GM23338 (cell line): ENCODE data around the gene BMP5. TPM values are rescaled to one million over a fixed set of nuclear protein-coding genes. Genes with fewer than 3 reads are reported as not detected.

ENCODE experiments used
- ATAC-seq: fragments of 200-7000 bp; cut with Tn5 transposase; 3 replicates; pipeline ENCODE4 v1.9.1; 2020
- DNase-seq: peaks from one replicate; pipeline ENCODE4 v3.0.0-alpha.2; 2015; ENCODE audit warnings: low spot score
- H2AFZ ChIP-seq: fragments of 200-600 bp; sonication (generic); 2 replicates; pipeline ENCODE4 v1.8.0; 2016; ENCODE audit warnings: antibody characterized with exemption, mild to moderate bottlenecking, moderate library complexity
- H3F3A ChIP-seq: fragments of 200-600 bp; sonication (generic); replicated peaks from 2 replicates; pipeline ENCODE4 v1.8.0; 2017; ENCODE audit warnings: antibody characterized with exemption, mixed run types, low read depth
- H3K27ac ChIP-seq: fragments of 200-600 bp; sonication (generic); 2 replicates; pipeline ENCODE4 v1.6.1; 2016; ENCODE audit warnings: low read depth
- H3K27me3 ChIP-seq: fragments of 200-600 bp; sonication (generic); 2 replicates; pipeline ENCODE4 v1.8.0; 2016; ENCODE audit warnings: mild to moderate bottlenecking, mixed run types, moderate library complexity; ENCODE audit not compliant: insufficient read depth
- H3K36me3 ChIP-seq: fragments of 200-600 bp; sonication (generic); 2 replicates; pipeline ENCODE4 v1.8.0; 2016; ENCODE audit warnings: mild to moderate bottlenecking; ENCODE audit not compliant: insufficient read depth
- H3K4me1 ChIP-seq: fragments of 200-600 bp; sonication (generic); 2 replicates; pipeline ENCODE4 v1.8.0; 2016; ENCODE audit warnings: mild to moderate bottlenecking, moderate library complexity; ENCODE audit not compliant: insufficient read depth
- H3K4me2 ChIP-seq: fragments of 200-600 bp; sonication (generic); 2 replicates; pipeline ENCODE4 v1.7.1; 2017; ENCODE audit warnings: mixed run types
- H3K4me3 ChIP-seq: fragments of 200-600 bp; sonication (generic); 2 replicates; pipeline ENCODE4 v1.6.1; 2016; ENCODE audit warnings: mixed run types
- H3K79me2 ChIP-seq: fragments of 200-600 bp; sonication (generic); replicated peaks from 2 replicates; pipeline ENCODE4 v1.8.0; 2017; ENCODE audit warnings: mild to moderate bottlenecking; ENCODE audit not compliant: insufficient read depth
- H3K9me2 ChIP-seq: fragments of 200-600 bp; sonication (generic); 2 replicates; pipeline ENCODE4 v1.8.0; 2017; ENCODE audit not compliant: insufficient read depth
- H4K20me1 ChIP-seq: fragments of 200-600 bp; sonication (generic); replicated peaks from 2 replicates; pipeline ENCODE4 v1.8.0; 2017; ENCODE audit warnings: mild to moderate bottlenecking; ENCODE audit not compliant: insufficient read depth
- H3K27ac Mint-ChIP-seq: 2 replicates; pipeline ENCODE4 v1.8.0; 2020; ENCODE audit warnings: inconsistent platforms, mild to moderate bottlenecking, moderate library complexity, mixed read lengths
- H3K27me3 Mint-ChIP-seq: 3 replicates; pipeline ENCODE4 v1.8.0; 2022; ENCODE audit warnings: low read depth, mild to moderate bottlenecking, moderate library complexity, mixed read lengths, inconsistent platforms; ENCODE audit not compliant: insufficient read depth, poor library complexity
- H3K36me3 Mint-ChIP-seq: 3 replicates; pipeline ENCODE4 v1.8.0; 2021; ENCODE audit warnings: low read depth, mild to moderate bottlenecking, inconsistent platforms, moderate library complexity, mixed read lengths
- H3K4me1 Mint-ChIP-seq: 3 replicates; pipeline ENCODE4 v1.8.0; 2020; ENCODE audit warnings: mild to moderate bottlenecking, inconsistent platforms, mixed read lengths
- H3K4me3 Mint-ChIP-seq: 3 replicates; pipeline ENCODE4 v1.8.0; 2021; ENCODE audit warnings: moderate library complexity, mild to moderate bottlenecking, inconsistent platforms, mixed read lengths
- H3K9me3 Mint-ChIP-seq: 3 replicates; pipeline ENCODE4 v1.8.0; 2020; ENCODE audit warnings: moderate library complexity, mild to moderate bottlenecking, inconsistent platforms, mixed read lengths
- EZH2 ChIP-seq: fragments of 200-600 bp; sonication (generic); IDR thresholded peaks from one replicate; pipeline ENCODE4 v1.8.0; 2017; ENCODE audit warnings: antibody characterized with exemption, mild to moderate bottlenecking, low read depth; ENCODE audit not compliant: unreplicated experiment
- JUNB ChIP-seq: IDR thresholded peaks from one replicate; pipeline ENCODE4 v1.6.1; 2016; ENCODE audit warnings: antibody characterized with exemption; ENCODE audit not compliant: unreplicated experiment
- NANOG ChIP-seq: IDR thresholded peaks from 2 replicates; pipeline ENCODE4 v1.6.1; 2016; ENCODE audit warnings: antibody characterized with exemption, borderline replicate concordance
- POLR2AphosphoS5 ChIP-seq: IDR thresholded peaks from 2 replicates; pipeline ENCODE4 v1.6.1; 2016; ENCODE audit warnings: antibody characterized with exemption, low read depth
- REST ChIP-seq: IDR thresholded peaks from one replicate; pipeline ENCODE4 v1.6.1; 2018; ENCODE audit warnings: antibody characterized with exemption; ENCODE audit not compliant: unreplicated experiment
- ZNF331 ChIP-seq: fragments of 250-450 bp; sonication (Bioruptor Pico); IDR thresholded peaks from 2 replicates; pipeline ENCODE4 v1.5.0; 2020; ENCODE audit warnings: low read depth, mild to moderate bottlenecking, moderate library complexity
- polyA plus RNA-seq: library from polyadenylated mRNA; unstranded; fragments of >200 nt; fragmentation: Nextera tagmentation; extraction: Ambion mirVana; gene quantifications from 2 replicates; pipeline ENCODE4 v1.2.1, GENCODE V29; 2016
- total RNA-seq: library from RNA; depleted of rRNA; stranded (reverse); fragments of >200 nt; shearing (Covaris generic); gene quantifications from 2 replicates; pipeline ENCODE4 v1.2.3, GENCODE V29; 2014

Gene BMP5
- total and polyA plus RNA-seq, 2 experiments from 2014 or later, result 0.06 to 0.07 TPM

- no peak overlapping the region for H3K27ac ChIP-seq
- H3K9me3 Mint-ChIP-seq, result no peaks in the 10 kb centered on the region; the same call in 2 of the 3 replicates
- ATAC-seq (no peak), DNase-seq (no peak)
- H3K36me3 Mint-ChIP-seq, result no peaks in the 10 kb centered on the region
- H3K27me3 Mint-ChIP-seq, result no peaks in the 10 kb centered on the region
- H3K4me3 Mint-ChIP-seq, result no peak overlapping the region
- H3K36me3 ChIP-seq, result no peaks in the 10 kb centered on the region
- no peaks in the 10 kb centered on the region for H4K20me1 ChIP-seq
- H3K27ac Mint-ChIP-seq, result no peak overlapping the region
- no peak overlapping the region for H3K4me2 ChIP-seq
- H3K27me3 ChIP-seq, result no peaks in the 10 kb centered on the region
- H3F3A ChIP-seq, result no peaks in the 10 kb centered on the region
- H3K79me2 ChIP-seq, result no peaks in the 10 kb centered on the region
- H3K4me3 ChIP-seq, result no peak overlapping the region
- no peaks in the 10 kb centered on the region for H3K4me1 ChIP-seq
- no peaks in the 10 kb centered on the region for H3K4me1 Mint-ChIP-seq
- no peak for TF ChIP-seq EZH2
- H3K9me2 ChIP-seq, result peaks cover 32% of the 10 kb centered on the region; the same call in 1 of the 2 replicates
- no peak overlapping the region for H2AFZ ChIP-seq
Observed at GRCh38 chr6:55802259-55802658, 73.1 kb downstream of the BMP5 start.

- no peaks in the 10 kb centered on the region; the same call in 2 of the 3 replicates for H3K4me1 Mint-ChIP-seq
- H3K27ac ChIP-seq, result no peak overlapping the region
- no peaks in the 10 kb centered on the region for H3K9me3 Mint-ChIP-seq
- no peak overlapping the region for H3K4me3 Mint-ChIP-seq
- no peaks in the 10 kb centered on the region for H4K20me1 ChIP-seq
- no peaks in the 10 kb centered on the region for H3K79me2 ChIP-seq
- no peak overlapping the region for H2AFZ ChIP-seq
- no peak overlapping the region for H3K27ac Mint-ChIP-seq
- no peaks in the 10 kb centered on the region for H3K4me1 ChIP-seq
- TF ChIP-seq EZH2, result no peak
- TF ChIP-seq ZNF331, result no peak
- TF ChIP-seq REST, result no peak
- TF ChIP-seq POLR2AphosphoS5, result no peak
- H3F3A ChIP-seq, result no peaks in the 10 kb centered on the region
- H3K27me3 Mint-ChIP-seq, result no peaks in the 10 kb centered on the region
- no peaks in the 10 kb centered on the region for H3K36me3 ChIP-seq
- no peak overlapping the region for H3K4me2 ChIP-seq
- no peaks in the 10 kb centered on the region for H3K27me3 ChIP-seq
- H3K4me3 ChIP-seq, result no peak overlapping the region
- no peak for ATAC-seq
- DNase-seq, result no peak
- no peaks in the 10 kb centered on the region for H3K36me3 Mint-ChIP-seq
- peaks cover 13% of the 10 kb centered on the region; the same call in 1 of the 2 replicates for H3K9me2 ChIP-seq
Observed at GRCh38 chr6:55798571-55798970, 76.8 kb downstream of the BMP5 start.

- Histone ChIP-seq H3K27me3 (no peaks in the 10 kb centered on the region), H3K4me3 (no peak overlapping the region), H3K4me1 (no peaks in the 10 kb centered on the region), H3F3A (no peaks in the 10 kb centered on the region), H3K4me2 (no peak overlapping the region), H2AFZ (0 out of 2 replicates have a peak overlapping the region, but pooled peaks have one; percentile 31), H4K20me1 (no peaks in the 10 kb centered on the region), H3K79me2 (no peaks in the 10 kb centered on the region), H3K9me2 (no peaks in the 10 kb centered on the region), H3K27ac (no peak overlapping the region), H3K36me3 (no peaks in the 10 kb centered on the region)
- peaks cover 2% of the 10 kb centered on the region for H3K27me3 Mint-ChIP-seq
- no peak for TF ChIP-seq JUNB
- TF ChIP-seq REST, result no peak
- no peak for TF ChIP-seq POLR2AphosphoS5
- no peak for TF ChIP-seq NANOG
- H3K36me3 Mint-ChIP-seq, result no peaks in the 10 kb centered on the region
- H3K27ac Mint-ChIP-seq, result no peak overlapping the region
- H3K9me3 Mint-ChIP-seq, result no peaks in the 10 kb centered on the region
- H3K4me1 Mint-ChIP-seq, result no peaks in the 10 kb centered on the region; the same call in 2 of the 3 replicates
- ATAC-seq (no peak), DNase-seq (no peak)
- H3K4me3 Mint-ChIP-seq, result no peak overlapping the region
Observed at GRCh38 chr6:55794136-55794812, 81.1 kb downstream of the BMP5 start.
